HG02943 (cell line): ENCODE data around the gene CCDC200.
"Not testable (repeated sequence)": the region's sequence is repeated elsewhere in the genome, so short reads cannot be mapped to it uniquely, and the experiment has no call there.

Experiments
- ATAC-seq: cut with Tn5 transposase; IDR thresholded peaks from one replicate; pipeline ENCODE4 v1.9.1; 2021; ENCODE audit warnings: mild to moderate bottlenecking, low read depth, moderate library complexity; ENCODE audit not compliant: unreplicated experiment

Gene CCDC200

GRCh38 chr17:43216762-43217613 lies 11.4 kb downstream of the CCDC200 start:
- ATAC-seq, result no peak

DNA sequence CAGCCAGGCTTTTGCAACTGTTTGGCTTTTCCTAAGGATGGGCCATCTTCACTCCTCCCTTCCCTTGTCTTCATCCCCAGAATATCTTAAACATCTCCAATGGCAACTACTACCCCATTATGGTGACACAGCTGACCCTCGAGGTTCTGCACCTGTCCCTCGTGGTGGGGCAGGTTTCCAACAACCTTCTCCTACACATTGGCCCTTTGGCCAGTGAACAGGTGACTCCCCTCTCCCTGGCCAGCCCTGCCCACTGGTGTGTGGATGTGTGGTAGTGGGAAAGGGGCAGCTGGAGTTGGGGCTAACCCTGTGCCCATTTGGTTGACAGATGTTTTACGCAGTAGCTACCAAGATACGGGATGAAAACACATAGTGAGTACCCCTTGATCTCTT lies 12.1 kb downstream of the CCDC200 start:
- ATAC-seq, result no peak

- ATAC-seq, result no peak
These were observed 13.1 kb downstream of the CCDC200 start for GRCh38 chr17:43215341-43215740.

DNA sequence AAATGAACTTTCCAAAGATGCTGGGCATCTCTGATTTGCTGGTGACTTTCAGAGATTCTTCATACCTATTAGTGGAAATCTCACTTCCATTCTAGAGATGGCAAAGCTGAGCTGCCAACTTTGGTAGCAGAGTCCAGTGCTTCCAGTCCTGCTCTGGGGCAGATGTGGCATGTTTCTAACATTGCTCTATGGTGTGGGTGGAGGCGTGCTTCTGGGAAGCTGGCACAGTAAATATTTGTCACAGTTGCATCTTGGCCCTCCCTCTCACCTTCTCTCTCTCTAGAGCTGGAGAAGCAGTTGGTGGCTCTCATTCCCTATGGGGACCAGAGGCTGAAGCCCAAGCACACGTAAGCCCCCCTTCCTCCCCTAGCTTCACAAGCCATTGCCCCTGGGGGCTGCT lies 14.9 kb downstream of the CCDC200 start:
- no peak for ATAC-seq

DNA sequence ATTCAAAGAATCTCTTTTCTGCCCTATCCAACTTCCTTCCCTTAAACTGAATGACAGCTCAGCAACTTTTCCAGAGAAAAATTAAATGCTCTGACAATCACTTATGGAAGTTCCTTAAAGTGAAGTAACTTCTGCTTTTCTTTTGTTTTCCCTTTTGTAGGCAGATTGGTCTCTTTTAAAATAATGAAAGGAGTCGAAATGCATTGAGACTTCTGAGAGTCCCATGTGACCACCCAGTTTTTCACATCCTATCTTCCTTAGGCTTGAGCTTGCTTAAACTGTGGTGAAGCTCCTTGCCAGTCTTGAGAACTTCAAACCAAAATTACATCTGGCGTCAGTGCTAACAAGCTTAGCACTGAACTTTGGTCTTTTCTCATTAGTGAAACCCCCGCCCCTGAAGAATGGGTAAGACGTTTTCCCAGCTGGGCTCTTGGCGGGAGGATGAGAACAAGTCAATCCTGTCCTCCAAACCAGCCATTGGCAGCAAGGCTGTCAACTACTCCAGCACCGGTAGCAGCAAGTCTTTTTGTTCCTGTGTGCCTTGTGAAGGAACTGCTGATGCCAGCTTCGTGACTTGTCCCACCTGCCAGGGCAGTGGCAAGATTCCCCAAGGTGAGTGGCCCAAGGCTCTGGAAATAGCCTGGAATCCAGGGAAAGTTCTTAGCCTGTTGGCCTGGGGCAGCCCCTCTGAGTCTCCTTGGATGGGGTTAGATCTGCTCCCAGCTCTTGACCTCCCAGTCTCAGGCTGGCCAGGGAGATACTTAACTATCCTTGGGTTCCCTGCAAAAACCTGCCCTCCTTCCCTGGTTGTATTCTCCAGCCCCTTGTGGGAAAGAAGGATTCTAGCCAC lies 15.6 kb downstream of the CCDC200 start:
- ATAC-seq, result no peak

DNA sequence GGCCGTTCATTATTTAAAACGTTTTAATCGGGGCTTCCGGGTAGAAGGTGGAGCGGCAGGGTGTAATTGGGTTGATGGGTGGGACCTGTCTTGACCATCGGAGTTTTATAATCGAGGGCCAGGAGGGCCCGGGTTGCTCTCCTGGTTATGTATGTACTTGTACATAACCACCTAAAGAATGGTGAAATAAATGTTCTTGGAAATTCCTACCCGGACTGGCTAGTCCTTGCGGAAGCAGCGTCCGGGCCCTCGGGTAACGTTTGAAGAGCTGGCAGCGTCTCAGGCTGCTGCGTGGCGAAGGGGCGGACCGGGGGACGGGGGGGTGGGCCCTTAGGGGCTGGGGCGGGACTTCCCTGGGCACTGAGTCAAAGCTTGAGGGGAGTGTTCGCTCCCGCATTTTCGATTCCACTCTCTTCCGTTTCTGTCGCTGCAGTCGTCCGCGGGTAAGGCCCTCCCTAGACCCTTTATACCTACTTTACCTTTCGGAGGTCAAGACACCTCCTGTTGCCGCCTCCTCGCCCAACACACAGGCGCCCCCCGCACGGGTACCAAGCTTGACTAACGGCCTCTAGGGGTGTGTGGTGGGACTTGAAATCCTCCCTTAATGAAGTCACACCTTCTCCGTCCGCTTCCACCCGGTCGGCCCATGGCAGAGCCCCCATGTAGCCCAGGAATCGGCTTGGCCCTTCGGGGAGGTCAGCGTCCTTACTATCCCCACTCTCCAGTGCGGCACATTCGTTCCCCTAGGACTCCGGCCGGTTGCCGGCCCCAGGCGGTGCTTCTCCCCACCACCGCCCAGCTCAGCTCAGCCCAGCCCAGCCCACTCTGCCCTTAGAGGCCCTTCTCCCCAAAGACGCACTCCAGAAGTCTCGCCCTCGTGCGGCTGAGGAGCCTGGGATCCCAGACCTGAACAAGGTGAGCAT lies 16.7 kb downstream of the CCDC200 start, which contains the start of gene TMEM106A:
TSS of gene TMEM106A (plus strand) at position 396 of the 923 bp plus-strand sequence. CDS start 1,167 bp downstream, outside the sequence.
- ATAC-seq, result no peak

DNA sequence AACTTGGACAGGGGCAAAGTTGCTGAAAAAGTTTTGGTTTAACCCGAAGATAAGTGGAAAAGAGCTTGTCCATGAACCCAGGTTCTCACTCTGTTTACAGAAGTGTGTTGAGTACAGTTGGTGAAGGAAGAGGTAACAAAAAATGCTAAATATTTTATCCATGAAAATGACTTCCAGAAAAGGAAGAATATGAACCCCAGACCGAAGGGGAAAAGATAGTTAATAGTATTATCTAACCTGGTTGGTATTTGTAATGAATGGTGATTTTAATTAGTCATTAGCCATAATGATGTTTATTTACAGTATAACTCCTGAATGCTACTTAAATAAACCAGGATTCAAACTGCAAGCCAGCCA lies 17.3 kb downstream of the CCDC200 start:
- ATAC-seq, result no peak

GRCh38 chr17:43210576-43210975 lies 17.8 kb downstream of the CCDC200 start:
- ATAC-seq, result no peak

DNA sequence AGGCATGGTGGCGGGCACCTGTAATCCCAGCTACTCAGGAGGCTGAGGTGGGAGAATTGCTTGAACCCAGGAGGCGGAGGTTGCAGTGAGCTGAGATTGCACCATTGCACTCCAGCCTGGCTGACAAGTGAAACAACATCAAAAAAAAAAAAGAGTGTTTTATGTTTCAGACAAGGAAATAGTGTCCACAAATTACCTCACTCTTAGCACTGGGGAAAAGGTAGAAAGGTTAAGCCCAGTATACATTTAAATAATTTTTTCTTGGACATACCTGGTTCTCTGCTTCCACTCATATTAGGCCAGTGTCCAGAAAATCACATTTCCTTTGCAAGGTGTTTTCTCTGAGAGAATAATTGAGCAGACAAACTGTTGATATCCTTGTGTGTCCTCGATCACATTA lies 25.4 kb downstream of the CCDC200 start:
- ATAC-seq, result not testable (repeated sequence)

GRCh38 chr17:43200127-43200526 lies 28.3 kb downstream of the CCDC200 start:
- no peak for ATAC-seq

GRCh38 chr17:43199633-43200032 lies 28.8 kb downstream of the CCDC200 start:
- ATAC-seq, result no peak

- no peak for ATAC-seq
These were observed 35.2 kb downstream of the CCDC200 start for GRCh38 chr17:43193251-43193650.

- ATAC-seq, result not testable (repeated sequence)
These were observed 41.8 kb downstream of the CCDC200 start for GRCh38 chr17:43186656-43187055.

DNA sequence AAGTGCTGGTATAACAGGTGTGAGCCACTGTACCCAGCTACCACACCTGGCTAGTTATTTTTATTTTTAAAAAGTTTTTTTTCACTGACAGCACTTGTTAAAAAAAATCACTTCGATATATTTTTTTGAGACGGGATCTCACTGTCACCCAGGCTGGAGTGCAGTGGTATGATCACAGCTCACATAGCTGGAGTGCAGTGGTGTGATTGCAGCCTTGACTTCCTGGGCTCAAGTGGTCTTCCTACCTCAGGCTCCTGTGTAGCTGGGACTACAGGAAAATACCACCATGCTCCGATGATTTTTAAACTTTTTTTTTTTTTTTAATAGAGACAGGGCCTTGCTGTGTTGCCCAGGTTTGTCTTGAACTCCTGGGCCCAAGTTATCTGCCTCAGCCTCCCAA lies 44.5 kb downstream of the CCDC200 start:
- ATAC-seq, result no peak

DNA sequence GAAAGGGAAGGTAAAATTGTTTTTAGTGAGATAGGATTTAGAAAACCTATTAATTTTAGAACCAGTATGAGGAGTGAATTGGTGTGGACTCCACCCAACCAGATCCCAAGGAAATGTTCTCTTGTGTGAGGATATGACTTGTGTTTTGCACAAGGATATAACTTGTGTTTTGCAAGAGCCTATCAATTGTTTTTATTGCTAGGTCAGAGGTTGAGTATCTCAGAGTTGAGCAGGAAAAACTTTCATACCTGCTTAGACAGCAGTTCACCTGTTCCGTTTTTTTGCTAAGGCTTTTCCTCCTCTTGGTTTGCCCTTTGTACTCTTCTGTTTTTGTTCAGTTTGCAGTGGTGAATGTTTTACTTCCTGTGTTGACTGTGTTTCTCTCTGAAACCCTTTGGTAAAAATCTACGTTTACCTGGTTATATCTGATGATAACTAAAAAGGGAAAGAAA lies 52.3 kb downstream of the CCDC200 start:
- no peak for ATAC-seq

- no peak for ATAC-seq
These were observed 53.0 kb downstream of the CCDC200 start for GRCh38 chr17:43175213-43176118.

DNA sequence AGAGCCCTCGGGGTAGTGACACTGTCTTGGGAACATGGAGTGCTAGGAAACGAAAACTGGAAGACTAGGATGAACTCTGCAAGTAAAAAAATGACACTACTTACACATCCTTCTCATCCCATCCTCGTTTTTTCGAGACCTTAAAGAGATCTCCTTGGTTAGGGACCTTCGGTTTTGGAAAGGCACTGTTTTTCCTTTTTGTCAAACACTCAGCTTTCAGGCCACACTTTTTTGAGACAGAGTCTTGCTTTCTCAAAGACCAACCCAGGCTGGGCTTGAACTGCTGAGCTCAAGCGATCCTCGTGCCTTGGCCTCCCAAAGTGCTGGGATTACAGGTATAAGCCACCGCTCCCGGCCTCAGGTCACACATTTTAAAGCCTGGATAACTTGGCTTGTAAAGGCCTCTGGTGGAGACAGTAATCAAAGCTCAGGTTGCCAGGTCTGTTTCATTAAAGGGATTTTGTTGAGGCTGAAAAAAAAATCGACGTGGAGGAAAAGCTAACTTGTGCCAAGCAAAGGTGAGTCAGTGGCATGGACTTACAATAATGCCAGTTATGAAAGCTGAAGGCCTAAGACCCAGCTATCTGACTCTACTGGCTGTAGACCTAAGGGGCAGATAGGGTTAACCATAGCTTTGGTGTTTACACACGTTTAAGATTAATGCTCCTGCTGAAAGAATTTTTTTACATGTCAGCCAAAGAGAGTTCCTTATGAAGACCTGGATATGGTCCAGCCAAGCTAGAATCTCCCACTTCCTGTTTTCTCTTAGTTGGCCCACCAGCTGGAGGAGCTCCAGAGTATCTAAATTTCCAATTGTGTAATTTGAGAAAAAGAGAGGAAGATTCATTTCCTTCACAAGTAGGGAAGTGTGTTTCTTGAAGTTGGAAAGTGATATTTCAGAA lies 56.6 kb downstream of the CCDC200 start:
- ATAC-seq, result no peak
